ENCODE measurements around the gene RAB10. TPM values are rescaled to one million over a fixed set of nuclear protein-coding genes. Genes with fewer than 3 reads are reported as not detected.
"Not testable (repeated sequence)": the region's sequence is repeated elsewhere in the genome, so short reads cannot be mapped to it uniquely, and the experiment has no call there.

Gene RAB10
- total and polyA plus RNA-seq, 2 of the 13 experiments (the other 11 are each of a cell fraction or from before 2014, with no cell fraction given), result 48.2 to 120 TPM

DNA sequence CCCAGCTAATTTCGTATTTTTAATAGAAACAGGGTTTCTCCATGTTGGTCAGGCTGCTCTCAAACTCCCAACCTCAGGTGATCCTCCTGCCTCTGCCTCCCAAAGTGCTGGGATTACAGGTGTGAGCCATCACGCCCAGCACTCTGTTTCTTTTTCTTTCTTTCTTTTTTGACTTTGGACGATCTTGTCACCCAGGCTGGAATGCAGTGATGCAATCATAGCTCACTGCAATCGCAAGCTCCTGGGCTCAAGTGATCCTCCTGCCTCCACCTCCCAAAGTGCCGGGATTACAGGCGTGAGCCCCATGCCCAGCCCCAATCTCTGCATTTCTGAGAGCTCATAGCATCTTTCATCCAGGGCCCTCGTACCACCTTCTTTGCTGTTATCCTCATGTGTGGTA is 34.5 kb upstream of the RAB10 start (continued):
- TF ChIP-seq LCORL (IDR thresholded peaks at IDR 0.05); CBX2 (IDR thresholded peaks at IDR 0.05; ENCODE audit: low read depth, low read length): not testable (repeated sequence)
- TF ChIP-seq LCORL (CRISPR knock-in tag; IDR thresholded peaks at IDR 0.05), result peak; percentile 45; the same call in 1 of the 2 replicates
- 0 out of 2 replicates have a peak, but pooled peaks have one; percentile 68 for TF ChIP-seq CBX2 (CRISPR knock-in tag; IDR thresholded peaks at IDR 0.05; ENCODE audit: low read depth)
- TF ChIP-seq SAP130 (CRISPR knock-in tag; IDR thresholded peaks at IDR 0.05; ENCODE audit: low read depth), result peak; percentile 34; the same call in 1 of the 2 replicates

DNA sequence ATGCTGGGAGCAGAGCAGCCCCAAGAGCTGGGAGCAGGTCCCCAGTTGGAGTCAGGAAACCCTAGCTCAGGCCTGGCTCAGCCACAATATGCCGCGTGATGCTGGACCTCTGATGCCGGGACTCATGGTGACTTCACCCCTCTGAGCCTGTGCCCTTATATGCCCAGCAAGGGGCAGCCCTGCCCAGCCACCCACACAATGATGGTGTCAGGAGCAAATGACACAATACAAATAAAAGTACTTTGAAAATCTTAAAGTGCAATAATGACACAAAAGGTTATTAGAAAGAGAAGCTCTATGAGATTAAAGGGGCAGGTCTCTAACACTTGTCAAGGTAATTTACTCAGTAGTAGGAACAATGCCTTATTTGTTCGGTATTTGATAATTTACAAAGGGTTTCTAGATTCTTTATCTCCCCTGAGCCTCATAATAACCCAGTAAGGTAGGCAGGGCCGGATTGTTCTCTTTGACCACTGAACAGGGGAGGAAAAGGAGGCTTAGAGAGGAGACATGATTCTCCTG is 33.3 kb upstream of the RAB10 start:
- DNase-seq (ENCODE audit: low spot score) (peak; percentile 79), ATAC-seq (peak; percentile 65), FAIRE-seq (no peak)
- H3K36me3 ChIP-seq (replicated peaks in 1 of 2; ENCODE audit: control insufficient read depth in 1 of 2, insufficient read depth in 2 of 2, low read length in 2 of 2), result no peaks in the 10 kb centered on the region
- H3K9me3 ChIP-seq (ENCODE audit: low read length), result no peaks in the 10 kb centered on the region
- peak overlapping the region; percentile 41 for H3K4me2 ChIP-seq (ENCODE audit: low read depth, low read length)
- ChIA-PET POLR2A (interaction anchor here (1.3 to 2.5 kb wide), 2 partner anchors 12 to 16 kb away, joined by 4 to 15 read pairs; no protein-coding TSS in a partner anchor), CTCF (ENCODE audit: low intra/inter-chr PET ratio, low total read pairs) (no interaction called here)
- no TSS peak for BruUV-seq (replicated peaks)
- H3K27me3 ChIP-seq (ENCODE audit: control insufficient read depth in 1 of 2, insufficient read depth in 2 of 2, low read length in 2 of 2), result peaks cover 0 to 8% of the 10 kb centered on the region in 2 experiments; a peak in 3 of 5 replicates
- in situ Hi-C loops (cut with HindIII; ENCODE audit: extremely low pct_ligation_motif_present, low pct_unique_long_range_greater_than_20kb), result no loop called here
- H3K79me2 ChIP-seq (ENCODE audit: insufficient read depth, low read length), result no peaks in the 10 kb centered on the region
- H3K4me3 ChIP-seq (replicated peaks in 1 of 3; ENCODE audit: insufficient read depth in 1 of 3, low read depth in 2 of 3, low read length in 3 of 3), result no peak overlapping the region
- no peak overlapping the region for H3K27ac ChIP-seq (ENCODE audit: extremely low read length, insufficient read depth, low read length)
- intact Hi-C loops (cut with micrococcal nuclease; ENCODE audit: unreplicated experiment), result no loop called here
- WGBS (ENCODE audit: low lambda C conversion rate), result 5% methylated on average over 5 of the region's 5 CpGs
- H2AFZ ChIP-seq (ENCODE audit: low read length), result no peak overlapping the region
- H4K20me1 ChIP-seq (ENCODE audit: insufficient read depth, low read length), result no peaks in the 10 kb centered on the region
- no peak overlapping the region for H3K9ac ChIP-seq (ENCODE audit: insufficient read depth, low read depth, low read length)
- H3K4me1 ChIP-seq (ENCODE audit: insufficient read depth, low read length), result peaks cover 60% of the 10 kb centered on the region
- TF ChIP-seq XRCC5 (optimal IDR thresholded peaks at IDR 0.05; ENCODE audit: low read length) (peak; percentile 33), BCL6 (CRISPR knock-in tag; IDR thresholded peaks at IDR 0.05) (peak; percentile 55; the same call in 1 of the 2 replicates), NR2F6 (IDR thresholded peaks at IDR 0.05) (0 out of 2 replicates have a peak, but pooled peaks have one; percentile 11), NR2F6 (CRISPR knock-in tag; IDR thresholded peaks at IDR 0.05) (no peak), U2AF2 (IDR thresholded peaks at IDR 0.05; ENCODE audit: low read depth, low read length) (no peak), FOSL2 (CRISPR knock-in tag; IDR thresholded peaks at IDR 0.05) (no peak), ZNF121 (CRISPR knock-in tag; IDR thresholded peaks at IDR 0.05) (0 out of 2 replicates have a peak, but pooled peaks have one; percentile 6), HDAC2 (CRISPR knock-in tag; IDR thresholded peaks at IDR 0.05) (0 out of 2 replicates have a peak, but pooled peaks have one; percentile 20), SOX13 (IDR thresholded peaks at IDR 0.05) (no peak), SOX13 (CRISPR knock-in tag; conservative IDR thresholded peaks at IDR 0.05 in 1 of 2, IDR thresholded peaks at IDR 0.05 in 1 of 2) (peak in 1 of 2 experiments; percentile 84; a peak in 2 of 4 replicates), SOX6 (IDR thresholded peaks at IDR 0.05) (no peak), SOX6 (CRISPR knock-in tag; IDR thresholded peaks at IDR 0.05) (peak; percentile 62)
- TF ChIP-seq, protein P1, sequence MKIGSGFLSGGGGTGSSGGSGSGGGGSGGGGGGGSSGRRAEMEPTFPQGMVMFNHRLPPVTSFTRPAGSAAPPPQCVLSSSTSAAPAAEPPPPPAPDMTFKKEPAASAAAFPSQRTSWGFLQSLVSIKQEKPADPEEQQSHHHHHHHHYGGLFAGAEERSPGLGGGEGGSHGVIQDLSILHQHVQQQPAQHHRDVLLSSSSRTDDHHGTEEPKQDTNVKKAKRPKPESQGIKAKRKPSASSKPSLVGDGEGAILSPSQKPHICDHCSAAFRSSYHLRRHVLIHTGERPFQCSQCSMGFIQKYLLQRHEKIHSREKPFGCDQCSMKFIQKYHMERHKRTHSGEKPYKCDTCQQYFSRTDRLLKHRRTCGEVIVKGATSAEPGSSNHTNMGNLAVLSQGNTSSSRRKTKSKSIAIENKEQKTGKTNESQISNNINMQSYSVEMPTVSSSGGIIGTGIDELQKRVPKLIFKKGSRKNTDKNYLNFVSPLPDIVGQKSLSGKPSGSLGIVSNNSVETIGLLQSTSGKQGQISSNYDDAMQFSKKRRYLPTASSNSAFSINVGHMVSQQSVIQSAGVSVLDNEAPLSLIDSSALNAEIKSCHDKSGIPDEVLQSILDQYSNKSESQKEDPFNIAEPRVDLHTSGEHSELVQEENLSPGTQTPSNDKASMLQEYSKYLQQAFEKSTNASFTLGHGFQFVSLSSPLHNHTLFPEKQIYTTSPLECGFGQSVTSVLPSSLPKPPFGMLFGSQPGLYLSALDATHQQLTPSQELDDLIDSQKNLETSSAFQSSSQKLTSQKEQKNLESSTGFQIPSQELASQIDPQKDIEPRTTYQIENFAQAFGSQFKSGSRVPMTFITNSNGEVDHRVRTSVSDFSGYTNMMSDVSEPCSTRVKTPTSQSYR (CRISPR knock-in tag; IDR thresholded peaks at IDR 0.05; ENCODE audit: borderline replicate concordance), result peak; percentile 44; the same call in 1 of the 2 replicates
- TF ChIP-seq, protein P2, sequence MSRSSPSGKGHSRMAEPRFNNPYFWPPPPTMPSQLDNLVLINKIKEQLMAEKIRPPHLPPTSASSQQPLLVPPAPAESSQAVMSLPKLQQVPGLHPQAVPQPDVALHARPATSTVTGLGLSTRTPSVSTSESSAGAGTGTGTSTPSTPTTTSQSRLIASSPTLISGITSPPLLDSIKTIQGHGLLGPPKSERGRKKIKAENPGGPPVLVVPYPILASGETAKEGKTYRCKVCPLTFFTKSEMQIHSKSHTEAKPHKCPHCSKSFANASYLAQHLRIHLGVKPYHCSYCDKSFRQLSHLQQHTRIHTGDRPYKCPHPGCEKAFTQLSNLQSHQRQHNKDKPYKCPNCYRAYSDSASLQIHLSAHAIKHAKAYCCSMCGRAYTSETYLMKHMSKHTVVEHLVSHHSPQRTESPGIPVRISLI (CRISPR knock-in tag; IDR thresholded peaks at IDR 0.05; ENCODE audit: borderline replicate concordance), result peak; percentile 63; the same call in 1 of the 2 replicates
- TF ChIP-seq, protein P3, sequence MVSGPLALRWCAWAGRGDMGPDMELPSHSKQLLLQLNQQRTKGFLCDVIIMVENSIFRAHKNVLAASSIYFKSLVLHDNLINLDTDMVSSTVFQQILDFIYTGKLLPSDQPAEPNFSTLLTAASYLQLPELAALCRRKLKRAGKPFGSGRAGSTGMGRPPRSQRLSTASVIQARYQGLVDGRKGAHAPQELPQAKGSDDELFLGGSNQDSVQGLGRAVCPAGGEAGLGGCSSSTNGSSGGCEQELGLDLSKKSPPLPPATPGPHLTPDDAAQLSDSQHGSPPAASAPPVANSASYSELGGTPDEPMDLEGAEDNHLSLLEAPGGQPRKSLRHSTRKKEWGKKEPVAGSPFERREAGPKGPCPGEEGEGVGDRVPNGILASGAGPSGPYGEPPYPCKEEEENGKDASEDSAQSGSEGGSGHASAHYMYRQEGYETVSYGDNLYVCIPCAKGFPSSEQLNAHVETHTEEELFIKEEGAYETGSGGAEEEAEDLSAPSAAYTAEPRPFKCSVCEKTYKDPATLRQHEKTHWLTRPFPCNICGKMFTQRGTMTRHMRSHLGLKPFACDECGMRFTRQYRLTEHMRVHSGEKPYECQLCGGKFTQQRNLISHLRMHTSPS (CRISPR knock-in tag; IDR thresholded peaks at IDR 0.05; ENCODE audit: low read depth), result peak; percentile 72

Data from HepG2 (cell line).